Measurements from ENCODE around the gene AEN. TPM values are rescaled to one million over a fixed set of nuclear protein-coding genes. Genes with fewer than 3 reads are reported as not detected.

AEN gene
- total and polyA plus RNA-seq, 2 donors (not counting 3 experiments of a cell fraction or from before 2014, with no cell fraction given), result 34.2 to 35.6 TPM

DNA sequence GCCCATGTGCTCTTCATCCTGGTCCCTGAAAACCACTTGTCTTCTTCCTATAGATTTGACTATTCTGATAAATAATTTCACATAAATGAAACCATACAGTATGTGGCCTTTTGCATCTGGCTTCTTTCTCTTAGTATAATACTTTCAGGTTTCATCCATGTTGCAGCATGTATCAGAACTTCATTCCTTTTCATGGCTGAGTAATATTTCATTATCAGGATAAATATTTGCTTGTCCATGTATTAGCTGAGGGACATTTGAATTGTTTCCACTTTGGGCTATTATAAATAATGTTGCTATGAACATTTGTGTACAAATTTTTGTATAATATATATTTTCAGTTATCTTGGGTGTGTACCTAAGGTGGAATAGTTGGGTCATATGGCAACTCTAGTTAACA is 29.8 kb upstream of the AEN start:
- DNase-seq (ENCODE audit: low read depth, low spot score) (no peak), FAIRE-seq (no peak)
- no peaks in the 10 kb centered on the region for H3K4me1 ChIP-seq (ENCODE audit: control insufficient read depth, extremely low read depth, insufficient read depth, low read length)
- no peak overlapping the region for H3K27ac ChIP-seq (ENCODE audit: insufficient read depth, low read depth, low read length)
- H4K20me1 ChIP-seq (replicated peaks; ENCODE audit: control insufficient read depth, extremely low read depth, insufficient read depth, low read length), result no peaks in the 10 kb centered on the region
- no TSS peak for BruUV-seq (replicated peaks)
- H3K27me3 ChIP-seq (ENCODE audit: control insufficient read depth in 2 of 2, insufficient read depth in 2 of 2, low read length in 2 of 2), result no peaks in the 10 kb centered on the region
- H3K79me2 ChIP-seq (ENCODE audit: control insufficient read depth, insufficient read depth, low read length), result no peaks in the 10 kb centered on the region
- H3K4me2 ChIP-seq (ENCODE audit: insufficient read depth, low read length), result no peak overlapping the region
- H3K36me3 ChIP-seq (ENCODE audit: control insufficient read depth in 2 of 2, extremely low read depth in 1 of 2, insufficient read depth in 2 of 2, low read length in 2 of 2), result no peaks in the 10 kb centered on the region
- H2AFZ ChIP-seq (ENCODE audit: low read depth, low read length), result no peak overlapping the region
- ChIA-PET POLR2A (no interaction called here), CTCF (no interaction called here)
- TF ChIP-seq, protein P1, sequence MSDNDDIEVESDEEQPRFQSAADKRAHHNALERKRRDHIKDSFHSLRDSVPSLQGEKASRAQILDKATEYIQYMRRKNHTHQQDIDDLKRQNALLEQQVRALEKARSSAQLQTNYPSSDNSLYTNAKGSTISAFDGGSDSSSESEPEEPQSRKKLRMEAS (IDR thresholded peaks at IDR 0.05; ENCODE audit: insufficient read depth, insufficient read length), result no peak
- TF ChIP-seq MYC (IDR thresholded peaks at IDR 0.05; ENCODE audit: low read depth, low read length), result no peak
- no peak for TF ChIP-seq JUN (IDR thresholded peaks at IDR 0.05; ENCODE audit: borderline replicate concordance, insufficient read depth, insufficient read length, low read depth)
- no peak for TF ChIP-seq GATA2 (IDR thresholded peaks at IDR 0.05; ENCODE audit: insufficient read depth, insufficient read length, low read depth, low read length)
- TF ChIP-seq EZH2 (IDR thresholded peaks at IDR 0.05; ENCODE audit: borderline replicate concordance, low read depth, low read length, severe bottlenecking), result no peak
- TF ChIP-seq FOS (IDR thresholded peaks at IDR 0.05; ENCODE audit: borderline replicate concordance, insufficient read depth, low read length), result no peak
- no peak for TF ChIP-seq POLR2A (IDR thresholded peaks at IDR 0.05; ENCODE audit: low read depth, low read length)
- no peak for TF ChIP-seq POLR2AphosphoS5 (IDR thresholded peaks at IDR 0.05; ENCODE audit: insufficient read depth, low read depth, low read length)
- TF ChIP-seq, protein P2, sequence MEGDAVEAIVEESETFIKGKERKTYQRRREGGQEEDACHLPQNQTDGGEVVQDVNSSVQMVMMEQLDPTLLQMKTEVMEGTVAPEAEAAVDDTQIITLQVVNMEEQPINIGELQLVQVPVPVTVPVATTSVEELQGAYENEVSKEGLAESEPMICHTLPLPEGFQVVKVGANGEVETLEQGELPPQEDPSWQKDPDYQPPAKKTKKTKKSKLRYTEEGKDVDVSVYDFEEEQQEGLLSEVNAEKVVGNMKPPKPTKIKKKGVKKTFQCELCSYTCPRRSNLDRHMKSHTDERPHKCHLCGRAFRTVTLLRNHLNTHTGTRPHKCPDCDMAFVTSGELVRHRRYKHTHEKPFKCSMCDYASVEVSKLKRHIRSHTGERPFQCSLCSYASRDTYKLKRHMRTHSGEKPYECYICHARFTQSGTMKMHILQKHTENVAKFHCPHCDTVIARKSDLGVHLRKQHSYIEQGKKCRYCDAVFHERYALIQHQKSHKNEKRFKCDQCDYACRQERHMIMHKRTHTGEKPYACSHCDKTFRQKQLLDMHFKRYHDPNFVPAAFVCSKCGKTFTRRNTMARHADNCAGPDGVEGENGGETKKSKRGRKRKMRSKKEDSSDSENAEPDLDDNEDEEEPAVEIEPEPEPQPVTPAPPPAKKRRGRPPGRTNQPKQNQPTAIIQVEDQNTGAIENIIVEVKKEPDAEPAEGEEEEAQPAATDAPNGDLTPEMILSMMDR (IDR thresholded peaks at IDR 0.05; ENCODE audit: extremely low read depth in 1 of 2, insufficient read depth in 1 of 2, low read depth in 1 of 2, low read length in 2 of 2), result no peak
- no peak overlapping the region for H3K9ac ChIP-seq (replicated peaks; ENCODE audit: extremely low read depth, insufficient read depth, low read length)
- intact Hi-C loops (cut with micrococcal nuclease) (no loop called here), dilution Hi-C loops (cut with MboI; ENCODE audit: extremely low pct_ligation_motif_present, low sequenced_read_pairs) (no loop called here)
- no peak overlapping the region for H3K4me3 ChIP-seq (replicated peaks in 1 of 3; ENCODE audit: insufficient read depth in 1 of 3, low read depth in 1 of 3, low read length in 3 of 3)
- H3K9me1 ChIP-seq (replicated peaks; ENCODE audit: control insufficient read depth, extremely low read depth, insufficient read depth, low read length), result no peaks in the 10 kb centered on the region
- no peaks in the 10 kb centered on the region for H3K9me3 ChIP-seq (replicated peaks; ENCODE audit: control insufficient read depth, insufficient read depth, low read length)
